GM15510 (cell line): ENCODE measurements around the gene FBXL22.

Experiments used
- POLR2A ChIP-seq: IDR thresholded peaks from 3 replicates; pipeline ENCODE4 v1.6.1; 2011; ENCODE audit warnings: borderline replicate concordance; ENCODE audit not compliant: insufficient read length; ENCODE audit errors: extremely low read depth

FBXL22 gene

DNA sequence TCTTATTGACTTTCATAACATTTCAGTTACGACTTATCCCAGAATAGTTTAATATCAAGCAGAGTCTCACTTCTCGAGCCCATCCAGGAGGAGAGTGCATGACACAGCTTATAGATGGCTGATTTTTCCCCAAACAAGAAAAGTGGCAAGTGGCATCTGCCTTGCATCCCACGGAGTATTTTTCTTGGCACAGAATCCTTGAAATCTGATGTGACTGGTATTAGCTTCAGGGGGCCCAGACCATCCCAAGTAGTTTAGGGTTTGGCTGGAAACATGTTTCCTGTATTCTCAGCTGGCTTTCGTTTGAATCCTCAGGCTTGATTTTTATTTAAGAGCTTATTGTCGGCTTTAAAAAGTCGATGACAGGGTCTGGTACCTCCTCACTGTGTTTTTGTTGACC is 20.7 kb upstream of the FBXL22 start:
- no peak for TF ChIP-seq POLR2A

DNA sequence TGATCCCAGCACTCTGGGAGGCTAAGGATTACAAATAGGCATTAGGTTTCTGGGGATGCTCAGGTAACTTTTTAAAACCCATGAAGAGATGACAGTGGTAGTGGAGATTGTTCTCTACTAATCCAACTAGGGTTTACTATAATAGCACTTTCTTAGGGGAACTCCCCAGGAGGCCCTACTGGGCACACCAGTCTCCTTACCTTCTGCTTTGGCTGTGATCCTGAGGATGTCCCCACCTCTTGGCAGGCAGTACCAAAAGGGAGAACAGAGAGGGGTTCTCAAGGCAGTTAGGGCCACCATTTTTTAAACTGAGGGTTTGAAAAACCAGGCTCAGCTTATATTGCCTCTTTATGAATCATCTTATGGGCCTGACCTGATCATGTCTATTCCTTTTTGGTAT is 15.0 kb upstream of the FBXL22 start:
- no peak for TF ChIP-seq POLR2A

DNA sequence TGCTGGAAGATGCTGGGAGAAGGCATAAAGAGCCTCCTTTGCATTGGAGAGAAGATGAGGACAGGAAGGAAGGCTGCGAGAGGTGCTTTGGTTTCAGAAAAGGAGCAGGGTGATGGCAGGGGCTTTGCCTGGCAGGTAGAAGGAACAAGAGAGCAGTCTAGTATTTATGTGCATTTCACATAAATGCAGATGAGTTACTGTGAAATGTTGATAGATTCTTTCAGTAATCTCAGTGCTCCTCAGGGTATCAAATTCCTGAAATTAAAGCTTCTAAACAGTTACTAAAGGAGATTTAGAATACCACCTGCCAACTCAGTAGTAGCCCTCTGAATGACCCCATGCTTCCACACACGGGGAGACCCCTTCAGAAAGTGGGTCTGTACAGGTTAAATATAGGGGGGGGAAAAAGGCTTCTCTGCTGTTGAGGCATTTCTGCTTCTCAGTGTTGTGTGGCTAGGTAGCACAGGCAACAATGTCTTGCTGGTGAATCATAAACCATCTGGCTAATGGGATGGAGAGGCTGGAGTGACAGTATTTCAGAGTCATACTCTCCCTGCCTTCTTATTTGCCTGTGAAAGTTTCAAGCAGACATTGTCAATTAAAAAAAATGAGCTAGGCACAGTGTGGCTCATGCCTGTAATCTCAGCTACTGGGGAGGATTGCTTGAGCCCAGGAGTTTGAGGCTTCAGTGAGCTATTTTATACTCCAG is 14.3 kb upstream of the FBXL22 start:
- no peak for TF ChIP-seq POLR2A

DNA sequence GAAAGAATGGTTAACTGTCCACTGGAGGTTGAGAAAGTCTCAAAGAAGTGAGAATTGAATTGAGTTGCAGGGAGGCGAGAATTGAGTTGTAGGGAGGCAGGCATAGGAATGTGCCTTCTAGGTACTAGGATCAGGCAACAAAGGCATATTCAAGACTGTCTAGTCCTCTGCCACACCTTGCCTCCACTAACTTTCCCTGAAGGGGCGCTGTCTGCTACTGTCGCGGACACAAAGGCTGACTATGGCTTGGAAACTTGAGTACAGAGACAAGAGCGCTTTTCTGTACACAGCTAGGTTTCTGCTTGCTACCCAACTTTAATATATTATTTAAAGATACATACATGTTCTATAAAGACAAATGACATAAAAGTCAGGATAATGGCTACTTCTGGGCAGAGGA is 10.4 kb upstream of the FBXL22 start:
- TF ChIP-seq POLR2A = no peak

DNA sequence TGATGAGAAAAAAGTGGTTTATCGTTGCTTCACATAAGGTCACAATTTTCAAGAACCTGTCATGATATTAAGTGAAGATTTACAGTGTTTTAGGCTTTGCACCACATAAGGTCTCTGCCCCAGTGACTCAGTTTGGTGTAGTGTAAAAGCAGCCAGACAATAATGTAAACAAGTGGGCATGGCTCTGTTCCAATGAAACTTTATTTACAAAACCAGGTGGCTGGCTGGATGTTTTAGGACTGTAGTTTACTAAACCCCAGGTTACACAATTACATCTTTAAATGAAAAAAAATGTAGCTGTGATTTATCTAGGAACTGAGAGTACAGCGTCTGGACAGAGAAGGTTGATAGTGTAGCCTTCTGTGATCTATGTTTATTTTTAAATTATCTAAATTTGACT is 9.7 kb upstream of the FBXL22 start:
- no peak for TF ChIP-seq POLR2A

DNA sequence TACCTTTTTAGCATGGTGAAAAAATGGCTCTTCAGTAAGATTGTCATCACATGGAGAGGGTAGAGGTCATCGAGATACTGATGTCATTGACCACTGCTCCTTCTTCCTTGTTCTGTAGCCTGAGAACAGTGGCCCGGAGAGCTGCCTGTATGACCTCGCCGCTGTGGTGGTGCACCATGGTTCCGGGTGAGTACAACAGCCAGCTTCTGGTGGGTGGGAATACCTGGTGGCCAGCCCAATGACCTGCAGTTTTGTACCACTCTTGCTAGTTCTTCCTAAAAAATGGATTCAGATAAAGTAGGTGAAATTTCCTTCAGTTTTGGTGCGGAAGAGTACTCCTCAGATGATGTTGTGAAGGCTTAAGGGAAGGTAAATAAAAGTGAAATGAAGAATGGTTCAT is 8.4 kb upstream of the FBXL22 start:
- no peak for TF ChIP-seq POLR2A

DNA sequence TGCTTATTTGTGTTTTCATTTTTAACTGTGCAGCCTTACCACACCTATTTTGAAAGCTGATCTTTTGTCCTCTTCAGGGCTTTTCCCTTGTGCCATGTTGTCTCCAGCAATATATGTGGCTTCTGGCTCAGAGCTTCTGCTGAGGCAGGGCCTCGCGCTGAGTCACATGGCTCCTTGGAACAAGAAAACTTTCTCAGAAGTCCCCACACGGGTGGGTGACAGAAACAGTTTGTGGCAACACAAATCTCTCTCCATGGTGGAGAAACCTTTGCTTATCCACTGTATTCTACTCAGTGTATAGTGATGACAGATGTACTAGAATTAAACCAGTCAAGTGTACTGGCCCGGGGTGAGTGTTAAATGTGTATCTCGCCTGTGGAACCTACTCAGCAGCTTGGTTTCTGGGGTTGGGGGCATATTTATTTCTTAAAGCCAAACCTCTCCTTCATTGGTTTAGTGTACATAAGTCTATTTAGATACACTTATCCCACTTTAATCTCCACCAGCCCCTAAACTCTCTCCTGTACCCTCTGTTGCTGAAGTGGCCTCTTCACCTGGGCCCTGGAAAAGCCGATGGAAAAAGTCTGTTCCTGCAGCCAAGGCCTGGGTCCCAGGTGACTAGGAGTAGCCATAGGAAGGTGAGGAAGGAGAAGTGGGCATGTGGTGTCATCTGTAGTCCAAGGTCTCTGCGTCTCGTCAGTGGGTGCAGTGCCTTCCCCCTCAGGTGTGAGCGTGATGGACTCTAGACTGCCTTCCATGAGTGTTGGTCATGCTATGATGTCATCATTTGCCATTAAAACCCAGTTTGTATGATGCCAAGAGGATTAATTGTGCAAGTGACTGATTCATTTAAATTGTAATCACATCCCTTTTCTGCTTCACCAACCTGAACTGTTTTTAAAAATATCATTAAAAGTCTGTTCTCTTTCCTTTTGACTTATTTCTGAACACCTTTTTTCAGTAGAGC is 3.2 kb upstream of the FBXL22 start:
- no peak for TF ChIP-seq POLR2A

DNA sequence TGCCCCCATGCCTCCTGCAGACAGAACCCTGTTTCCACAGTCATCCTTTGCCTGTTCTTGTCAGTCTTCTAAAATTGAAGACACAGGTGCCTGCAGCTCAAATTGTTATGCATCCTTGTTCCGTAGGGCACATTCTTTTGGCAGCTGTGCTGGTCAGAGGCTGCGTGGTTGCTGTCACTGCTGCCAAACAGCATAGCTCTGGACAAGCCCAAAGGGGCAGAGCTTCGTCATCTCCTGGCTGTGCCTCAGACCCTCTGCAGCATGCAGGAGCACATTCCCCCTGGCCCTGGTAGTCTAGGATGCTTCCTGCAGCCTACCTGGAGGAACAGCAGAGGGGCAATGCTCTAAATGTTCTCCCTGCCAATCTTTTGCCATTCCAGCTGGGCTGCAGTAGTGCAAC is 2.1 kb upstream of the FBXL22 start:
- no peak for TF ChIP-seq POLR2A

DNA sequence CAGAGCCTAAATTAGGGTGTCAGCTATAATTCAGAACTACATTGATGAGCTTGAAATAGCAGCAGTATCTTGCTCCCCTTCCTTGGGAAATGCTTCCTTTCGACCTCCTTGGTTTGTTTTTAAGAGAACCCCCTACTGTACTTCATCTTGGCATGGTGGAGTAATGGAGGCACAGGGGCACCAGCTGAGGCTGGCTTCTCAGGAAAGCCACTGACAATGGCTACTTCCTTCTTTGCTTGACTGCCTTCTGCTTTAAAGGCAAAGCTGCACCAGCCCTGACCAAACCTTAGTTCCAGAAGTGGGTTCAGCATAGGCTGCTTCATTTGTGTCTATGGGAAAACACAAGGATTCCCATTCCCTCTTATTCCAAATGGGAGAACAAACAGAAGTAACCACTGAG is 1.5 kb upstream of the FBXL22 start:
- no peak for TF ChIP-seq POLR2A

DNA sequence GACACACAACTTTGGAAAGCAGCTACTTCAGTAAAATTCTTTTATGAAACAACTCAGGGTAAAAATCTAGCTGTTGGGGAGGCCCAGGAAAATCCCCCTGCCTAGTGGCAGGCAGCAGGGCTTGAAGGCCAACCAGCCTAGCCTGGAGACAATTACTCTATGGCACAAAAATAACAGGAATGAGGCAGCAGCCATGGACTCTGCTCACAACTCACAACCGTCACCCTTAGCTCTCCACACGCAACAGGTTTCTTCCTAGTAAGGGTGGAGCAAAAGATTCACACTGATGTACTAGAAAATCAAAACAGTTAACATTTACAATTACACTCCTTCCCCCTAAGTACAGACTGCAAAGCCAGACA is 530 bp upstream of the FBXL22 start:
- no peak for TF ChIP-seq POLR2A

DNA sequence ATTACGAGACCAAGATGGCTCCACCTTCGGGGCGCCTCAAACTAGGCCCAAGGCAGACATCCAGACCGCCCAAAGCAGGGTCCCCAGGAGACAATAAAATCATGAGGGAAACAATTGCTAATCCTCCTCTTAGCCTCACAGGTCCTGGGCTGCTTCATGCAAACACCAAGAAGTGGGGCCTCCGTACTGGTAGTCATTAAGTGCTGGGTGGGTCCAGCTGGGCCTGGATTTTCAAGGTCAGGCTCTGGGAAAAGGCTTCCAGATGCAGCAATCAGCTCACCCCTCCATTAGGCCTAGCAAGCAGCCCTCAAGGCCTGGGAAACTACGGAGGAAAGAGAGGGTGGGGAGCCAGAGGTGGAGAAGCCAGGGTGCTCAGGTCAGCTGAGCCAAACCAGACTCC is 634 bp downstream of the FBXL22 start:
- TF ChIP-seq POLR2A = no peak

DNA sequence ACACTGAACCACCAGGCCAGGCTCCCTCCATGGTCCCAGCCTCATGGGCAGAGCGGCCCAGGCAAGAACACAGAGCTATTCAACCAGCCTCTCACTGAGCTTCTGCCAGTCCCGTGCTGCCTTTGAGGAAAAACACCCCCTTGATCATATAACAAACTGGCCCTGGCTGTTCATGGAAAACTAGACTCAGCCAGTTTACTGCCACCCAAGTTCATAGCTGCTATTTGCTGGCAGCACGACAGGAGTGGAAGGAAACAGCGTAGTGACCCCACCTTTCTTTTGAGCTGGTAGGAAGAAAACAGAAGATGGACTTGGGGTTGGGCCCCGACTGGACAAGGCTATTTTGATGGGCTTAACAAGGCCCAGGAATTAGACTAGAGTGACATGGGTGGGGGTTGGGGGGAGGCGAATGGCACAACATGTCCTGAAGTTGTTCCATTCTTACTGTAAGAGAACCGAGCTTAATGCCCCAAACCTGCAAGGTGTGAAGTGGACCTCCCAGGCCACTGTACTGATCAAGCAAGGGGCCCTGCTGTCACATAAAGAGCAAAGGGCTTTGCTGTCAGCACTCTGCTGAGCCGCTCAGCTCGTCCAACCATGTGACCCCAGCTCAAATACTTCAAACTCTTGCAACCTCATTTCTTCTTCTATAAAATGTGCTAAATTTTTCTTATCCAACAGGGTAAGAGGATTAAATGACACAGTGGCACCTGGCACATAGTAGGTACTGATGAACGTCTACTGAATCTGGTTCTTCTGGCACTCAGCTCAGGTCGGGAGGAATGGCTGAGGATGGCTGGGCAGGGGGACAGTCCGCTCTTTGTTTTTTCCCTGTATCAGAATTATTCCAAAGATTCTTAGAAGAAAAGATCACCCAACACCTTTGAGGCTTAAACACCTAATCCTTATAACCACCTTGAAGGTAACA is 1.6 kb downstream of the FBXL22 start:
- TF ChIP-seq POLR2A = no peak

DNA sequence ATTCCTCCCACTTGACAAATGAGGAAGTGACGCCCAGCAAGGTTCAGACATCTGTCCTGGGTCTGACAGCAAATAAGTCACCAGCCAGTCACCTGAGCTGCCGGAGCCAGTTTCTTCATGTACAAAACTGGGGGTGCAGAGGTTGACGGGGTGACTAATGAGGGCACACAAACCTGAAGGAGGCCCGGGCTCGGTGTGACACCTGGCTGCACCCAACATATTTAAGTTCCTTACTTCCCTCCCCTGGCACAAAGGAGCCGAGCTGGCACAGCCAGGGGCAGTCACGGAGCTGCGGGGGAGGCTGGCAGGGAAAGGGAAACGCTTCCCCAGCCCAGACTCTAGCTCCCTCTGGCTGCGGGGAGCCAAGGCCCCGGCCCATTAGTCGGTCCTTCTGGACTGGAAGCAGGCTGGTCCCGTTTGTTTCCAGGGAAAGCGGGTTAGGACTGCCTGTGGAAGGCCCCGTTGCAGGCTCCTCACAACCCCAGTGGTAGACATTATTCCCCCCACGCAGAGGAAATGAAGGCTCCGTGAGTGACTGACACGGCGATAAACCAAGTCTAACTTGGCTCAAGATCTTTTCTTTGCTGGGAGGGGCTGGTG is 2.3 kb downstream of the FBXL22 start:
- peak; percentile 31 for TF ChIP-seq POLR2A

DNA sequence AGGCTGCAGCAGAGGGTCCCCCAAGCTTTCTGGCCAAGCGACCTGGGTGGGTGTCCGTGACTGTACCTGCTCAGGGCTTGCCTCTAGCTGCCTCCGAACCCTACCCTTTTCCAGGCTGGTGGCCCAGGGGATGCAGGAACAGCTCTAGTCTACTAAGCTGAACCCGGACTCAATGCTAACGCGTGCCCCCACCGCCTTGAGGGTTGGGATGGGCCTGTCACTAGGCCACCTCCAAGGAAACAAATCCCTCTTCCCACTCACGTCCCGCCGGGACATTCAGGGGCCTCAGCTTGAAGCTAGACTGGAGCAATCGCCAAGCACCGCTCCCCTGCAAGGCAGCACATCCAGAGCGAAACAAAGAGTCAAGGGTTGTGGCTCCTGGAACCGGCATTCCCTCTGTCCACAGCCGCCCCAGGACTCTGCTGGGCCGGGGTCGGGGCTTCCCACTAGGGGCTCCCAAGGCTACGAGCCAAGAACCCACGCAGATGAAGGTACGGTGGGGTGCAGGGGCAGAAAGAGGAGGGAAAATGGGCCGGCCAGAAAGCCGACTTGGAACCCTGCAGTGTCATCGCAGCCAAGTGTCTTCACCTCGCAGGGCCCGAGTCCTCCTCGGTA is 2.9 kb downstream of the FBXL22 start:
- TF ChIP-seq POLR2A = no peak
